Measurements from ENCODE around the gene VPS52.

VPS52 gene

DNA sequence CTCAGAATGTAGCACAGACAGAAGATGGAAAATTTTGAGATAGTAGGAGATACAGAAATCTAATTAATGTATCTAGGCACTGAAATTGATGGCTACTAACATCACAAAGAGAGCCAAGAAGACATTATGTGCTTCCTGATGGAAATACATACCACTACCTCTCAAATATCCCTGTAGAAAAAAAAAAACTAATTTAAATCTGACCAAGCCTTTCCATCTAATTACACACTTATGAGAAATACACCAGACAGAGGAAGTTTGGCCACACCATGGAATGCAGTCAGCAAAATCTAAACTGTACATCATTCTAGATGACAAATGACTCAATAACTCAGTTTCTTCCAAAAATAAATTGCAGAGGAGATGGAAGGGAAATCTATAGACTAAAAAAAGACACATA is 18.9 kb downstream of the VPS52 start:
- TF ChIP-seq, protein P1, sequence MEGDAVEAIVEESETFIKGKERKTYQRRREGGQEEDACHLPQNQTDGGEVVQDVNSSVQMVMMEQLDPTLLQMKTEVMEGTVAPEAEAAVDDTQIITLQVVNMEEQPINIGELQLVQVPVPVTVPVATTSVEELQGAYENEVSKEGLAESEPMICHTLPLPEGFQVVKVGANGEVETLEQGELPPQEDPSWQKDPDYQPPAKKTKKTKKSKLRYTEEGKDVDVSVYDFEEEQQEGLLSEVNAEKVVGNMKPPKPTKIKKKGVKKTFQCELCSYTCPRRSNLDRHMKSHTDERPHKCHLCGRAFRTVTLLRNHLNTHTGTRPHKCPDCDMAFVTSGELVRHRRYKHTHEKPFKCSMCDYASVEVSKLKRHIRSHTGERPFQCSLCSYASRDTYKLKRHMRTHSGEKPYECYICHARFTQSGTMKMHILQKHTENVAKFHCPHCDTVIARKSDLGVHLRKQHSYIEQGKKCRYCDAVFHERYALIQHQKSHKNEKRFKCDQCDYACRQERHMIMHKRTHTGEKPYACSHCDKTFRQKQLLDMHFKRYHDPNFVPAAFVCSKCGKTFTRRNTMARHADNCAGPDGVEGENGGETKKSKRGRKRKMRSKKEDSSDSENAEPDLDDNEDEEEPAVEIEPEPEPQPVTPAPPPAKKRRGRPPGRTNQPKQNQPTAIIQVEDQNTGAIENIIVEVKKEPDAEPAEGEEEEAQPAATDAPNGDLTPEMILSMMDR (IDR thresholded peaks at IDR 0.05; ENCODE audit: borderline replicate concordance, insufficient read depth, low read depth, low read length), result no peak
- H3K4me3 ChIP-seq (ENCODE audit: low read depth, low read length), result no peak overlapping the region

DNA sequence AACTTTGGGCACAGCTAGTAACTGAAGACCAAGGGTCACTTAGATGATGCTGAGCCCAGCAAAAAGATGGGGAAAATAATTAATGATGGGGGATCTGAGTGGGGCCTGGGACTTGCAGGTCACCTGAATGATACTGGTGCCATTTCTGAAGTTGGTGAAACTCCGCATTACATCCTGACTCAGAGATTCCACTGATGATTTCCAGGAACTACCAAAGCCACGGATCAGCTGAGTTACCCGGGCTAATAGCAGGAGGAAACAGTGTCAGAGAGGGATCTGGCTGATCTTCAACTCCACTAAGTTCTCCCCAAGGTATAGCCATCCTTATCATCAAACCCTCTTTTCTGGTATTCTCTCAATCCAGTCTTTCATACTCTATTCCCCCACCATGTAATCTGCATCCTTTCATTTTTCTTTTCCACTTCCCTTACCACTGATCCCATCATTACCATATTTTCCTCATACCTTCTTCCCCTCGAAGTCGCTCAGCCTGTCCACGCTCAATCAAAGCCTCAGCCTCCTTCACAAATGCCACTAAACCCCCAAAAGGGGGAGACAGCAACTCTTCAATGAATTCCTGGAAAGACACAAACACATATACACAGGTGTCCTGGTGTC is 20.2 kb downstream of the VPS52 start:
- TF ChIP-seq, protein P1 (IDR thresholded peaks at IDR 0.05; ENCODE audit: borderline replicate concordance, insufficient read depth, low read depth, low read length), result no peak
- no peak overlapping the region for H3K4me3 ChIP-seq (ENCODE audit: low read depth, low read length)

DNA sequence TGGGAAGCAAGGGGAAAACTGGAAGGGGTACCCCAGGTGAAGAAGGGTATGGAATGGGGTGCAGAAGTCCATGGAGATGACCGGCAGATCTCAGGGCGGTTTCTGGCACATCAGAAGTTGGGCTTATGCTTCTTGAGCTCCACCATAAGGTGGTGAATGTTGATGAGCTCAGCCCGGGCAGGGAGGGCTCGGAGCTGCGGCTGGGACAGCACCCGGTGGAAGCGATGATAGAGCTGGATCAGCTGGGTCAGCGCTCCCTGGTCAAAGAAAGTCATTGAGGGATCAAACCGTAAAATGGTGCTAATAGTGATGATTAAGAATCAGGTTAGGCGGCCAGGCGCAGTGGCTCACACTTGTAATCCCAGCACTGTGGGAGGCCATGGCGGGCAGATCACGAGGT is 20.9 kb downstream of the VPS52 start:
- TF ChIP-seq, protein P1 (IDR thresholded peaks at IDR 0.05; ENCODE audit: borderline replicate concordance, insufficient read depth, low read depth, low read length), result no peak
- H3K4me3 ChIP-seq (ENCODE audit: low read depth, low read length), result no peak overlapping the region

DNA sequence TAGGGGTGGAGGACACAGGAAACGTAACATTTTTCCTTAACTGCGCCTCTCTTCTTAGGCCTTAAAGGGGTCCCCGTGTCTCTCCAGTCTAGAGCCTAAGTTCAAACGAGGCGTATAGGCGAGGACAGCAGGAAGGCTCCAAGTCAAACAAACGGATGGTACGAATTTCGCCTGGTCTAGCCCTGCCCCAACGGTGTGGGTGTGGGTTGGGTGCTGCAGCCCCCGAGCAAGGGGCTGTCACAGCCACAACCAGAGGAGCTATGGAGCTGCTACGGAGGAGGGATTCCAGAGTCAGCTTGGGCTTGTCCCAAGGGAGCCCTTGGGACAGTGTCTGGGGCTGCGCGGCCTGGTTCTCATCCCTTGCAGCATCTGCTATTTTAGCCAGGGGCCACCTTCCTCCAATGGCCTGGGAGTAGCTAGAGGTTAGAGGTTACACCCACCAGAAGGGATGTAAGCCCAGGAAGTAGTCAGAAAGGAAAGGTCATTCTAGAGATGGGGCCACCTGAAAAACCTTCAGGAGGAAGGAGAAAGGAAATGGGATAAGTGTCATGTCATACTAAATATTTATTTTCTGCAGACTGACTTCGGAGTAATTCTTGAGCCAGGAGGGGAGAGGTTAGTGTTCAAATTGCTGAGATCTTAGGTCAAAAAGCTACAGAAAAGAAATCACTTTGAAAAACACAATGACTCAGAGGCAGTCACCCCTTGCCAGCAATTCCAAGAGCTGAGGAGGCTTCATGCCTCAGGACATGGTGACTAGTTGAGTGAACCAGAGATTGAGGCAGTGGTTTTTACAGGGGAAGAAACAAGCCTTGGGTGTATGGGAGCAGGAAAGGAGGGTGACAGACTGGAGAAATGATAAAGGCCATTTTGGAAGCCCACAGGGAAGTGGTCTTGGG is 21.7 kb downstream of the VPS52 start:
- TF ChIP-seq, protein P1 (IDR thresholded peaks at IDR 0.05; ENCODE audit: borderline replicate concordance, insufficient read depth, low read depth, low read length), result no peak
- peak overlapping the region; percentile 38 for H3K4me3 ChIP-seq (ENCODE audit: low read depth, low read length)

DNA sequence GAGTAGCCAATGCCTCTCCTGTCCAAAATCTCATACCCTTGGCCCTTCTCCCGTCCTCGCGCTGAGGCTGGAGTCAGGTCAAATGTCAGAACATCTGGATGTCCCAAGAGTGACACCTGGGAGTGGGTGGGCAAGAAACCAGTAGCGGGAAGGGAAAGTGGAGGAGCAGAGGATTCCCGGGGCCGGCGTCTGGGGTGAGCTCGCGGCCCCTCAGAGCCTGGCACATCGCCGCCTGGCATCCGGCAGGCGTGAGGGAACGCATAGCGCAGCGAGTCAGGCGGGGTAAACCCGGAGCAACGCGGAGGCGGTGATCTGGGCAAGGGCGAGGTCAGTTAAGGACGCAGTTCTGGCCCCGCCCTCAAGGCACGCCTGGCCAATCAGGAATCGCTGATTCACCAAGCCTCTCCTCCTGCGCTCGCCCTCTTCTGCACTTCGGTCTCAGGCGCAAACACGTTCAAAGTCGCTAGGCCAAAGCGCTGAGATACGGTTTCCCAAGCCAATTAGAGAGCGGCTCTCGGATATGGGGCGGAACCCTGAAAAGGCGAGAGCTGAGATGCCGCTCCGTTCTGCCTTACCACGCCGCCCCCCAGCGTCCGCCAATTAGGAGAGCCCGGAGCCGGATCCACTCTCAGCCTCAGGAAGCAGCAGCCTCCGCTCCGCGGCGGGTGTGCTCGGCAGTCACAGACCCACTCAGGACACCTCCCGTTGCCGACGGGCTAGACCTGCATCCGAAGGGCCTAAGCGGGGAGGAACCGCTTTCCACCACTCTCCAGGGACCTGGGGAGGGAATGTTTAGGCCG is 22.5 kb downstream of the VPS52 start:
- TF ChIP-seq, protein P1 (IDR thresholded peaks at IDR 0.05; ENCODE audit: borderline replicate concordance, insufficient read depth, low read depth, low read length), result no peak
- H3K4me3 ChIP-seq (ENCODE audit: low read depth, low read length), result peak overlapping the region; percentile 43

DNA sequence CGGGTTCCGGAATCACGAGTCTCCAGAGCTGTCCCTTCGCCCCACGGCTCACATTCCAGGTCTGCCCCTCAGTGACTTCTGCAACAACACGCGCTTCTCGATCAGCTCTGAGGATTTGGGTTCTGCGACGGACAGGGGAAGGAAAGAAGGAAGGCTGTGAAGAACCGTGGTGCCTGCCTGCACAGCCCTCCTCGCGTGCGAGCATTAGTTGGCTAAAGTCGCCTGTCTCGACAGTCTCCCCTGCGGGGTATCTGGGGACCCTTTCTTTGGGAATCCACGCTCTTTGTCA is 23.1 kb downstream of the VPS52 start:
- peak overlapping the region; percentile 43 for H3K4me3 ChIP-seq (ENCODE audit: low read depth, low read length)
- TF ChIP-seq, protein P1 (IDR thresholded peaks at IDR 0.05; ENCODE audit: borderline replicate concordance, insufficient read depth, low read depth, low read length), result no peak

Measured in GM12875 (cell line).